ENCODE measurements around the gene TRIO. TPM values are rescaled to one million over a fixed set of nuclear protein-coding genes. Genes with fewer than 3 reads are reported as not detected.

Gene TRIO
- total and polyA plus RNA-seq, 2 donors (not counting 1 experiment from before 2014, with no cell fraction given): 134 to 281 TPM

DNA sequence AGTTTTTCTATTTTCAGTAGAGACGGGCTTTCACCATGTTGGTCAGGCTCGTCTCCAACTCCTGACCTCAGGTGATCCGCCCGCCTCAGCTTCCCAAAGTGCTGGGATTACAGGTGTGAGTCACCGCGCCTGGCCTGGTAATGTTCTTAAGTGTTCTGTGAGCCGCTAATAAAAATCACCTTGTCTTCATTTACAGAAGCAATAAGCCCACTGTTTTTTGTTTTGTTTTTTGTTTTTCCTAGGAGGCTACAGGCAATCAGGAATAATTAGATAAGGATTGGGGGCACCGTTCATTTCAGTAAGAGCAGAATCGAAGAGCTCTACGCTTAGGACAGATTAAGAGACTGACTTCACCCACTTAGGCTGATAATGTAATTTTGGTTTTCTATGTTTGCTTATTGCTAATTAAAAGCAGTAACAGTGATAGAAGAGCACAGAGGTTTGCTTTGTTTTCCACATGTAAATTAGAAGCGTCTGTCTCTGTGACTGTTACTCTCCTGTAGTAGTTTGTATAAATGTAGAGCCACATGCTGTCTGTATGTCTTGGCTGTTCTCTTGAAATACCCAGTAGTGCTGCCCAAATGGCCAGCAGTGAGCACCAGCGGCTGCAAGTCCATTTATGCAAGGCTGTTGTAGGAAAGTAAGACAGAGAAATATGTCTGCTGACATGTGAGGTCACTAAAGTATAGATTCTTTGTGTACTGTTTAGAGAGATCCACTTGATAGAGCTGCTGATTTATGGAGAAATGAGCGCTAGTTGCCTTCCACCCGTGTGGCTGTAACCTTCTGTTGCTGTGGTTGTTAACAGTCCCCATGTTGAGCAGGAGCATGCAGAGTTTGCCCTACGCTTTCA is 30.5 kb downstream of the TRIO start:
- no peaks in the 10 kb centered on the region for H3K27me3 ChIP-seq (ENCODE audit: control insufficient read depth, insufficient read depth, low read length)
- peaks cover 41% of the 10 kb centered on the region for H3K4me1 ChIP-seq (ENCODE audit: control insufficient read depth, extremely low read depth, insufficient read depth, low read length)
- peaks cover 99% of the 10 kb centered on the region for H3K79me2 ChIP-seq (ENCODE audit: control insufficient read depth, insufficient read depth, low read length)
- no peaks in the 10 kb centered on the region for H3K9me3 ChIP-seq (ENCODE audit: control insufficient read depth, insufficient read depth, low read depth, low read length)
- TF ChIP-seq, protein P1, sequence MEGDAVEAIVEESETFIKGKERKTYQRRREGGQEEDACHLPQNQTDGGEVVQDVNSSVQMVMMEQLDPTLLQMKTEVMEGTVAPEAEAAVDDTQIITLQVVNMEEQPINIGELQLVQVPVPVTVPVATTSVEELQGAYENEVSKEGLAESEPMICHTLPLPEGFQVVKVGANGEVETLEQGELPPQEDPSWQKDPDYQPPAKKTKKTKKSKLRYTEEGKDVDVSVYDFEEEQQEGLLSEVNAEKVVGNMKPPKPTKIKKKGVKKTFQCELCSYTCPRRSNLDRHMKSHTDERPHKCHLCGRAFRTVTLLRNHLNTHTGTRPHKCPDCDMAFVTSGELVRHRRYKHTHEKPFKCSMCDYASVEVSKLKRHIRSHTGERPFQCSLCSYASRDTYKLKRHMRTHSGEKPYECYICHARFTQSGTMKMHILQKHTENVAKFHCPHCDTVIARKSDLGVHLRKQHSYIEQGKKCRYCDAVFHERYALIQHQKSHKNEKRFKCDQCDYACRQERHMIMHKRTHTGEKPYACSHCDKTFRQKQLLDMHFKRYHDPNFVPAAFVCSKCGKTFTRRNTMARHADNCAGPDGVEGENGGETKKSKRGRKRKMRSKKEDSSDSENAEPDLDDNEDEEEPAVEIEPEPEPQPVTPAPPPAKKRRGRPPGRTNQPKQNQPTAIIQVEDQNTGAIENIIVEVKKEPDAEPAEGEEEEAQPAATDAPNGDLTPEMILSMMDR (conservative IDR thresholded peaks at IDR 0.05 in 1 of 2, IDR thresholded peaks at IDR 0.05 in 1 of 2; ENCODE audit: low read depth in 1 of 2, low read length in 2 of 2): no peak
- no peak for TF ChIP-seq EZH2 (IDR thresholded peaks at IDR 0.05; ENCODE audit: low read length, missing control alignments)
- no peak overlapping the region for H3K9ac ChIP-seq (ENCODE audit: insufficient read depth, low read length)
- no peaks in the 10 kb centered on the region for H4K20me1 ChIP-seq (ENCODE audit: control insufficient read depth, extremely low read depth, insufficient read depth, low read length)
- DNase-seq (ENCODE audit: low read depth in 2 of 2): peak in 1 of 2 donors; percentile 44
- H2AFZ ChIP-seq (ENCODE audit: low read length): no peak overlapping the region
- H3K36me3 ChIP-seq (ENCODE audit: control insufficient read depth, insufficient read depth, low read length): no peaks in the 10 kb centered on the region
- H3K4me3 ChIP-seq (replicated peaks in 1 of 4; ENCODE audit: control extremely low read depth in 1 of 4, insufficient read depth in 1 of 4, low read depth in 3 of 4, low read length in 4 of 4): no peak overlapping the region
- peak overlapping the region; percentile 48 for H3K4me2 ChIP-seq (ENCODE audit: extremely low read depth, insufficient read depth, low read length)
- peak overlapping the region; percentile 52 for H3K27ac ChIP-seq (ENCODE audit: insufficient read depth, low read length)

DNA sequence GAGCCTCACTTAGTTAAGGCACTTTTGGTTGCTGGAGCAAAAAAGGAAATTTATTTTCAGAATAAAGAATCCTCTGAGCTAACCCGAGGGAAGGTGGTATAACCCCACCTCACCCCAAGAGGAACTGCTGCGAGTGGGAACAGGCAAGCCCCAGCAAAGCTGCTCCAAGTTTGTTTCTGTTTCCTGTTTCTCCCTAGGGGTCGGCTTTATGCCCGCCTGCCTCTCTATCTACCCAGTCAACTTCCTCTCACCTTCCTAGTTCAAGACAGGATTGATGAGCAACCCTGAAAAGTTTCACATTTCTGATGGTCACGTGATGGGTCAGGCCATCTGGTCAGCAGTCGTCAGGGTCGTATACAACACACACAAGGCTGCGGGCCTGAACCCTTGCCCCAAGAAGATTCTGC is 31.1 kb downstream of the TRIO start:
- Histone ChIP-seq H2AFZ (ENCODE audit: low read length) (no peak overlapping the region), H3K27me3 (ENCODE audit: control insufficient read depth, insufficient read depth, low read length) (no peaks in the 10 kb centered on the region), H3K4me3 (replicated peaks in 1 of 4; ENCODE audit: control extremely low read depth in 1 of 4, insufficient read depth in 1 of 4, low read depth in 3 of 4, low read length in 4 of 4) (no peak overlapping the region), H3K4me2 (ENCODE audit: extremely low read depth, insufficient read depth, low read length) (peak overlapping the region; percentile 48), H3K9me3 (ENCODE audit: control insufficient read depth, insufficient read depth, low read depth, low read length) (no peaks in the 10 kb centered on the region), H3K36me3 (ENCODE audit: control insufficient read depth, insufficient read depth, low read length) (no peaks in the 10 kb centered on the region), H3K4me1 (ENCODE audit: control insufficient read depth, extremely low read depth, insufficient read depth, low read length) (peaks cover 46% of the 10 kb centered on the region), H4K20me1 (ENCODE audit: control insufficient read depth, extremely low read depth, insufficient read depth, low read length) (no peaks in the 10 kb centered on the region), H3K9ac (ENCODE audit: insufficient read depth, low read length) (no peak overlapping the region), H3K27ac (ENCODE audit: insufficient read depth, low read length) (peak overlapping the region; percentile 52), H3K79me2 (ENCODE audit: control insufficient read depth, insufficient read depth, low read length) (peaks cover 99% of the 10 kb centered on the region)
- DNase-seq (ENCODE audit: low read depth in 2 of 2): no peak
- TF ChIP-seq, protein P1 (conservative IDR thresholded peaks at IDR 0.05 in 1 of 2, IDR thresholded peaks at IDR 0.05 in 1 of 2; ENCODE audit: low read depth in 1 of 2, low read length in 2 of 2): no peak
- no peak for TF ChIP-seq EZH2 (IDR thresholded peaks at IDR 0.05; ENCODE audit: low read length, missing control alignments)

DNA sequence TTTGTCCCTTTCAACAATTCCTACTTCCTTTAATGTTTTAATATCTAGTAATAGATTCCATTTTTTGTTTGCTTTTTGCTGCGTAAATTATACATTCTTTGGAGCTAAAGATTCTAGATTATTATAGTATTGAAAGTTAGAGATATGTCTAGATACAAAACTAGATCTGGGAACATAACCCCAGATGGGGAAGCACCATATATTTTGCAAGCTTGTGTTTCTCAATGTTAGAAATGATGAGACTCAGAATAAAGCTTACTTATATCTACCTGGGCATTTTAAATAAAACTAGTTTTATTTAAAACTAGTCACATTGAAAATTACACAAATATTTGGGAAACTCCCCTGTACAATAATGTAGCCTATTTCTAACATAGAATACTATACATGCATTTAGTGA is 32.2 kb downstream of the TRIO start:
- Histone ChIP-seq H3K36me3 (ENCODE audit: control insufficient read depth, insufficient read depth, low read length) (no peaks in the 10 kb centered on the region), H3K9me3 (ENCODE audit: control insufficient read depth, insufficient read depth, low read depth, low read length) (no peaks in the 10 kb centered on the region), H3K79me2 (ENCODE audit: control insufficient read depth, insufficient read depth, low read length) (peaks cover 99% of the 10 kb centered on the region), H3K27ac (ENCODE audit: insufficient read depth, low read length) (no peak overlapping the region), H3K4me1 (ENCODE audit: control insufficient read depth, extremely low read depth, insufficient read depth, low read length) (peaks cover 46% of the 10 kb centered on the region), H3K4me2 (ENCODE audit: extremely low read depth, insufficient read depth, low read length) (no peak overlapping the region), H2AFZ (ENCODE audit: low read length) (no peak overlapping the region), H3K27me3 (ENCODE audit: control insufficient read depth, insufficient read depth, low read length) (no peaks in the 10 kb centered on the region), H3K9ac (ENCODE audit: insufficient read depth, low read length) (no peak overlapping the region), H4K20me1 (ENCODE audit: control insufficient read depth, extremely low read depth, insufficient read depth, low read length) (no peaks in the 10 kb centered on the region), H3K4me3 (replicated peaks in 1 of 4; ENCODE audit: control extremely low read depth in 1 of 4, insufficient read depth in 1 of 4, low read depth in 3 of 4, low read length in 4 of 4) (no peak overlapping the region)
- DNase-seq (ENCODE audit: low read depth in 2 of 2): no peak
- no peak for TF ChIP-seq EZH2 (IDR thresholded peaks at IDR 0.05; ENCODE audit: low read length, missing control alignments)
- TF ChIP-seq, protein P1 (conservative IDR thresholded peaks at IDR 0.05 in 1 of 2, IDR thresholded peaks at IDR 0.05 in 1 of 2; ENCODE audit: low read depth in 1 of 2, low read length in 2 of 2): no peak
